GM23338 (cell line): Measurements from ENCODE around the gene KRT7. TPM values are rescaled to one million over a fixed set of nuclear protein-coding genes. Genes with fewer than 3 reads are reported as not detected.
A peak's percentile ranks its signal among the peaks of the same experiment; 100 is the strongest.

Experiments used
- ATAC-seq: fragments of 200-7000 bp; cut with Tn5 transposase; 3 replicates; pipeline ENCODE4 v1.9.1; 2020
- DNase-seq: peaks from one replicate; pipeline ENCODE4 v3.0.0-alpha.2; 2015; ENCODE audit warnings: low spot score
- H2AFZ ChIP-seq: fragments of 200-600 bp; sonication (generic); 2 replicates; pipeline ENCODE4 v1.8.0; 2016; ENCODE audit warnings: antibody characterized with exemption, mild to moderate bottlenecking, moderate library complexity
- H3F3A ChIP-seq: fragments of 200-600 bp; sonication (generic); replicated peaks from 2 replicates; pipeline ENCODE4 v1.8.0; 2017; ENCODE audit warnings: antibody characterized with exemption, mixed run types, low read depth
- H3K27ac ChIP-seq: fragments of 200-600 bp; sonication (generic); 2 replicates; pipeline ENCODE4 v1.6.1; 2016; ENCODE audit warnings: low read depth
- H3K27me3 ChIP-seq: fragments of 200-600 bp; sonication (generic); 2 replicates; pipeline ENCODE4 v1.8.0; 2016; ENCODE audit warnings: mild to moderate bottlenecking, mixed run types, moderate library complexity; ENCODE audit not compliant: insufficient read depth
- H3K36me3 ChIP-seq: fragments of 200-600 bp; sonication (generic); 2 replicates; pipeline ENCODE4 v1.8.0; 2016; ENCODE audit warnings: mild to moderate bottlenecking; ENCODE audit not compliant: insufficient read depth
- H3K4me1 ChIP-seq: fragments of 200-600 bp; sonication (generic); 2 replicates; pipeline ENCODE4 v1.8.0; 2016; ENCODE audit warnings: mild to moderate bottlenecking, moderate library complexity; ENCODE audit not compliant: insufficient read depth
- H3K4me2 ChIP-seq: fragments of 200-600 bp; sonication (generic); 2 replicates; pipeline ENCODE4 v1.7.1; 2017; ENCODE audit warnings: mixed run types
- H3K4me3 ChIP-seq: fragments of 200-600 bp; sonication (generic); 2 replicates; pipeline ENCODE4 v1.6.1; 2016; ENCODE audit warnings: mixed run types
- H3K79me2 ChIP-seq: fragments of 200-600 bp; sonication (generic); replicated peaks from 2 replicates; pipeline ENCODE4 v1.8.0; 2017; ENCODE audit warnings: mild to moderate bottlenecking; ENCODE audit not compliant: insufficient read depth
- H3K9me2 ChIP-seq: fragments of 200-600 bp; sonication (generic); 2 replicates; pipeline ENCODE4 v1.8.0; 2017; ENCODE audit not compliant: insufficient read depth
- H4K20me1 ChIP-seq: fragments of 200-600 bp; sonication (generic); replicated peaks from 2 replicates; pipeline ENCODE4 v1.8.0; 2017; ENCODE audit warnings: mild to moderate bottlenecking; ENCODE audit not compliant: insufficient read depth
- H3K27ac Mint-ChIP-seq: 2 replicates; pipeline ENCODE4 v1.8.0; 2020; ENCODE audit warnings: inconsistent platforms, mild to moderate bottlenecking, moderate library complexity, mixed read lengths
- H3K27me3 Mint-ChIP-seq: 3 replicates; pipeline ENCODE4 v1.8.0; 2022; ENCODE audit warnings: low read depth, mild to moderate bottlenecking, moderate library complexity, mixed read lengths, inconsistent platforms; ENCODE audit not compliant: insufficient read depth, poor library complexity
- H3K36me3 Mint-ChIP-seq: 3 replicates; pipeline ENCODE4 v1.8.0; 2021; ENCODE audit warnings: low read depth, mild to moderate bottlenecking, inconsistent platforms, moderate library complexity, mixed read lengths
- H3K4me1 Mint-ChIP-seq: 3 replicates; pipeline ENCODE4 v1.8.0; 2020; ENCODE audit warnings: mild to moderate bottlenecking, inconsistent platforms, mixed read lengths
- H3K4me3 Mint-ChIP-seq: 3 replicates; pipeline ENCODE4 v1.8.0; 2021; ENCODE audit warnings: moderate library complexity, mild to moderate bottlenecking, inconsistent platforms, mixed read lengths
- H3K9me3 Mint-ChIP-seq: 3 replicates; pipeline ENCODE4 v1.8.0; 2020; ENCODE audit warnings: moderate library complexity, mild to moderate bottlenecking, inconsistent platforms, mixed read lengths
- CTCF ChIP-seq, 2 experiments: fragments of 200-600 bp in 1 of 2; sonication (generic) in 1 of 2; conservative IDR thresholded peaks; 2 replicates each; pipeline versions ENCODE4 v1.5.1 to v1.6.1; 2016 to 2017; ENCODE audit warnings: antibody characterized with exemption in 2 of 2, low read depth in 2 of 2, mild to moderate bottlenecking in 2 of 2, moderate library complexity in 1 of 2
- ETS1 ChIP-seq: IDR thresholded peaks from 2 replicates; pipeline ENCODE4 v1.6.1; 2016; ENCODE audit warnings: antibody characterized with exemption
- EZH2 ChIP-seq: fragments of 200-600 bp; sonication (generic); IDR thresholded peaks from one replicate; pipeline ENCODE4 v1.8.0; 2017; ENCODE audit warnings: antibody characterized with exemption, mild to moderate bottlenecking, low read depth; ENCODE audit not compliant: unreplicated experiment
- EZH2phosphoT487 ChIP-seq: fragments of 200-600 bp; sonication (generic); IDR thresholded peaks from one replicate; pipeline ENCODE4 v1.8.1; 2018; ENCODE audit warnings: antibody characterized with exemption; ENCODE audit not compliant: unreplicated experiment
- POLR2AphosphoS5 ChIP-seq: IDR thresholded peaks from 2 replicates; pipeline ENCODE4 v1.6.1; 2016; ENCODE audit warnings: antibody characterized with exemption, low read depth
- REST ChIP-seq: IDR thresholded peaks from one replicate; pipeline ENCODE4 v1.6.1; 2018; ENCODE audit warnings: antibody characterized with exemption; ENCODE audit not compliant: unreplicated experiment
- ZNF114 ChIP-seq: fragments of 250-450 bp; sonication (Bioruptor Pico); IDR thresholded peaks from 2 replicates; pipeline ENCODE4 v1.5.0; 2020; ENCODE audit warnings: mild to moderate bottlenecking, moderate library complexity
- ZNF331 ChIP-seq: fragments of 250-450 bp; sonication (Bioruptor Pico); IDR thresholded peaks from 2 replicates; pipeline ENCODE4 v1.5.0; 2020; ENCODE audit warnings: low read depth, mild to moderate bottlenecking, moderate library complexity
- long read RNA-seq: library from polyadenylated mRNA; unstranded; transcript quantifications from one replicate; pipeline ENCODE4 v2.0.0, GENCODE V29; 2020; ENCODE audit not compliant: unreplicated experiment
- polyA plus RNA-seq: library from polyadenylated mRNA; unstranded; fragments of >200 nt; fragmentation: Nextera tagmentation; extraction: Ambion mirVana; gene quantifications from 2 replicates; pipeline ENCODE4 v1.2.1, GENCODE V29; 2016
- total RNA-seq: library from RNA; depleted of rRNA; stranded (reverse); fragments of >200 nt; shearing (Covaris generic); gene quantifications from 2 replicates; pipeline ENCODE4 v1.2.3, GENCODE V29; 2014; rRNA removed

The KRT7 gene
- total RNA-seq (9.4 and 11.7 TPM in 2 replicates), polyA plus RNA-seq (6.5 and 16.4 TPM in 2 replicates)
- long read RNA-seq, transcript KRT7-201 (9 exons, 1,754 nt), result major isoform, 17 of 22 reads
- long read RNA-seq, partial matches to known transcripts, result 2 of 22 reads
- long read RNA-seq, other reads (novel, unspliced or antisense), result 3 of 22 reads

- peak within 1 kb of the TSS; percentile 90 for H3K4me2 ChIP-seq
- DNase-seq (peak; percentile 58), ATAC-seq (peak; percentile 53)
- Mint-ChIP-seq H3K4me1 (peaks cover 49% of the 10 kb centered on the region), H3K4me3 (peak within 1 kb of the TSS; percentile 79), H3K36me3 (peaks cover 5% of the 10 kb centered on the region), H3K9me3 (no peaks in the 10 kb centered on the region), H3K27me3 (peaks cover 45% of the 10 kb centered on the region), H3K27ac (no peak within 1 kb of the TSS)
- H3K27me3 ChIP-seq, result peaks cover 37% of the 10 kb centered on the region
- peak within 1 kb of the TSS; percentile 65 for H3K4me3 ChIP-seq
- H3K27ac ChIP-seq, result no peak within 1 kb of the TSS
- peak within 1 kb of the TSS; percentile 97 for H2AFZ ChIP-seq
- H4K20me1 ChIP-seq, result no peaks in the 10 kb centered on the region
- H3F3A ChIP-seq, result no peaks in the 10 kb centered on the region
- H3K4me1 ChIP-seq, result peaks cover 32% of the 10 kb centered on the region
- no peaks in the 10 kb centered on the region for H3K9me2 ChIP-seq
- no peaks in the 10 kb centered on the region for H3K79me2 ChIP-seq
- H3K36me3 ChIP-seq, result no peaks in the 10 kb centered on the region
- TF ChIP-seq ZNF331 (CRISPR knock-in tag), result no peak
- TF ChIP-seq CTCF (conservative IDR thresholded peaks at IDR 0.05; ENCODE audit: low read depth in 2 of 2), result peak in 1 of 2 experiments; percentile 52; a peak in 2 of 4 replicates
- TF ChIP-seq EZH2, result no peak
- 0 out of 2 replicates have a peak, but pooled peaks have one; percentile 5 for TF ChIP-seq POLR2AphosphoS5
Observed at GRCh38 chr12:52232674-52233461, at the start of gene KRT7. Gene KRT7, plus strand, starts transcription at chr12:52233243. Its CDS starts 54 bp downstream, at chr12:52233297.

GRCh38 chr12:52183544-52183910 lies 49.5 kb upstream of the KRT7 start:
- Histone ChIP-seq H3K27me3 (no peaks in the 10 kb centered on the region), H2AFZ (peak overlapping the region; percentile 72)
- H3K27ac Mint-ChIP-seq, result peak overlapping the region; percentile 69; the same call in 1 of the 2 replicates
- TF ChIP-seq ETS1 (no peak), CTCF (conservative IDR thresholded peaks at IDR 0.05; ENCODE audit: low read depth in 2 of 2) (no peak), REST (no peak), EZH2phosphoT487 (no peak), ZNF114 (CRISPR knock-in tag) (no peak)

More at GRCh38 chr12:52183544-52183910, 49.5 kb upstream of the KRT7 start:
- H3K4me2 ChIP-seq, result peak overlapping the region; percentile 55; the same call in 1 of the 2 replicates
- H4K20me1 ChIP-seq, result no peaks in the 10 kb centered on the region
- H3K4me1 Mint-ChIP-seq, result peaks cover 36% of the 10 kb centered on the region
- no peaks in the 10 kb centered on the region for H3F3A ChIP-seq
- H3K27ac ChIP-seq, result no peak overlapping the region
- H3K4me3 Mint-ChIP-seq, result no peak overlapping the region
- H3K9me3 Mint-ChIP-seq, result no peaks in the 10 kb centered on the region
- H3K4me1 ChIP-seq, result peaks cover 14% of the 10 kb centered on the region
- H3K9me2 ChIP-seq, result no peaks in the 10 kb centered on the region
- peak; percentile 4; the same call in 1 of the 3 replicates for ATAC-seq
- DNase-seq, result no peak
- H3K4me3 ChIP-seq, result no peak overlapping the region
- no peaks in the 10 kb centered on the region for H3K36me3 Mint-ChIP-seq
- H3K79me2 ChIP-seq, result no peaks in the 10 kb centered on the region
- no peaks in the 10 kb centered on the region for H3K36me3 ChIP-seq
- H3K27me3 Mint-ChIP-seq, result peaks cover 9% of the 10 kb centered on the region
